ENCODE results near the gene ADARB2. TPM values are rescaled to one million over a fixed set of nuclear protein-coding genes. Genes with fewer than 3 reads are reported as not detected.

Gene ADARB2
- polyA plus RNA-seq, 1 of the 3 experiments (the other 2 are of a cell fraction), result not detected

DNA sequence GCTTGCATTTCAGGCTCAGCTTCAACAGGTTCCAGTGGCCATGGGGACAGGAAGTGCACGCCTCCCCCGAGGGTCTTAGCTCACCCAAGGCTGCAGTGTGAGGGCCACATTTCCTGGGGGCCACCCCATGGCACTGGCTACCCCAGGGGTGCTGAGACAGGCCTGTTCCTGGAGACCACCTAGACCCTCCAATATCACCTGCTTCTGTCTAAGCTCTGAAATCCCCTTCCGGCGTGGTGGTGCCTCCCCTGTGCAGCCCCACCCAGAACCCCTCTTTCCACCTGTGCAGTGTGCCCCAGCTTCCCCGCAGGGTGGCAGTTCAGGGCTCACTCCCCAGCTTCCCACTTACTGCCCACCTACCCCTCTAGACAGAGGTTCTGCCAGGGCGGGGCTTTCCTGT lies 83.1 kb downstream of the ADARB2 start:
- Histone ChIP-seq H4K20me1 (ENCODE audit: insufficient read depth) (no peaks in the 10 kb centered on the region), H3K4me2 (no peak overlapping the region), H3K9me3 (no peaks in the 10 kb centered on the region), H3K27me3 (ENCODE audit: insufficient read depth) (no peaks in the 10 kb centered on the region), H2AFZ (ENCODE audit: low read depth) (no peak overlapping the region), H3K4me1 (ENCODE audit: control insufficient read depth in 1 of 2, insufficient read depth in 2 of 2, low read depth in 1 of 2, low read length in 1 of 2) (peaks cover 0 to 44% of the 10 kb centered on the region in 2 experiments; a peak in 1 of 4 replicates), H3K27ac (ENCODE audit: low read depth in 2 of 2, low read length in 1 of 2) (no peak overlapping the region), H3K79me2 (ENCODE audit: insufficient read depth) (no peaks in the 10 kb centered on the region), H3K4me3 (ENCODE audit: low read depth in 2 of 2, low read length in 1 of 2) (no peak overlapping the region), H3F3A (replicated peaks; ENCODE audit: insufficient read depth) (no peaks in the 10 kb centered on the region), H3K9me2 (no peaks in the 10 kb centered on the region), H3K9ac (no peak overlapping the region), H3K36me3 (replicated peaks in 1 of 2; ENCODE audit: control insufficient read depth in 1 of 2, insufficient read depth in 2 of 2, low read length in 1 of 2) (no peaks in the 10 kb centered on the region)
- WGBS (ENCODE audit: low lambda C conversion rate), result 28% methylated on average over 3 of the region's 6 CpGs
- ChIA-PET POLR2A (no interaction called here), CTCF (interaction anchor here (2.0 kb wide), 1 partner anchor 13 kb away, joined by 4 read pairs; no protein-coding TSS in a partner anchor)
- DNase-seq, result no peak
- TF ChIP-seq RXRA (IDR thresholded peaks at IDR 0.05; ENCODE audit: borderline replicate concordance, low read depth), result no peak

DNA sequence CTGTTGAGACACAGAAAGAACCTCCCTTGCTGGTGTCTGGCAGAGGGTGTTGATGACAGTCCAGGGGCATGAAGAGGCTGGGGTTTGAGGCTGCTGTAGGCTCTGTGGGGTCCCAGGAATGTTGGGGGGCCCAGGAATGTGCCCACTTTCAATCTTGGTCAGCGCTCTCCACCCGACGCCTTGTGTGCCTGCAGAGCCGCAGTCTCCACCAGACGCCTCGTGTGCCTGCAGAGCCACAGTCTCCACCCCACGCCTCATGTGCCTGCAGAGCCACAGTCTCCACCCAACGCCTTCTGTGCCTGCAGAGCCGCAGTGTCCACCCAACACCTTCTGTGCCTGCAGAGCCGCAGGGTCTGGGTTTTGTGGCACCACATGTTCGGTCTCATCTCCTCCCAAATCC lies 84.0 kb downstream of the ADARB2 start:
- Histone ChIP-seq H3K36me3 (replicated peaks in 1 of 2; ENCODE audit: control insufficient read depth in 1 of 2, insufficient read depth in 2 of 2, low read length in 1 of 2) (no peaks in the 10 kb centered on the region), H3K4me3 (ENCODE audit: low read depth in 2 of 2, low read length in 1 of 2) (no peak overlapping the region), H3K27me3 (ENCODE audit: insufficient read depth) (no peaks in the 10 kb centered on the region), H2AFZ (ENCODE audit: low read depth) (no peak overlapping the region), H3K9me3 (no peaks in the 10 kb centered on the region), H3K9ac (no peak overlapping the region), H3K27ac (ENCODE audit: low read depth in 2 of 2, low read length in 1 of 2) (no peak overlapping the region), H3F3A (replicated peaks; ENCODE audit: insufficient read depth) (no peaks in the 10 kb centered on the region), H4K20me1 (ENCODE audit: insufficient read depth) (no peaks in the 10 kb centered on the region), H3K4me1 (ENCODE audit: control insufficient read depth in 1 of 2, insufficient read depth in 2 of 2, low read depth in 1 of 2, low read length in 1 of 2) (peaks cover 0 to 42% of the 10 kb centered on the region in 2 experiments; a peak in 1 of 4 replicates), H3K9me2 (no peaks in the 10 kb centered on the region), H3K79me2 (ENCODE audit: insufficient read depth) (no peaks in the 10 kb centered on the region), H3K4me2 (no peak overlapping the region)
- WGBS (ENCODE audit: low lambda C conversion rate), result 29% methylated on average over 2 of the region's 11 CpGs
- TF ChIP-seq EZH2phosphoT487 (IDR thresholded peaks at IDR 0.05; ENCODE audit: borderline replicate concordance, low read depth), result no peak
- no peak for TF ChIP-seq TCF12 (IDR thresholded peaks at IDR 0.05)
- TF ChIP-seq USF2 (IDR thresholded peaks at IDR 0.05; ENCODE audit: borderline replicate concordance, low read depth, low read length), result no peak
- TF ChIP-seq, protein P1, sequence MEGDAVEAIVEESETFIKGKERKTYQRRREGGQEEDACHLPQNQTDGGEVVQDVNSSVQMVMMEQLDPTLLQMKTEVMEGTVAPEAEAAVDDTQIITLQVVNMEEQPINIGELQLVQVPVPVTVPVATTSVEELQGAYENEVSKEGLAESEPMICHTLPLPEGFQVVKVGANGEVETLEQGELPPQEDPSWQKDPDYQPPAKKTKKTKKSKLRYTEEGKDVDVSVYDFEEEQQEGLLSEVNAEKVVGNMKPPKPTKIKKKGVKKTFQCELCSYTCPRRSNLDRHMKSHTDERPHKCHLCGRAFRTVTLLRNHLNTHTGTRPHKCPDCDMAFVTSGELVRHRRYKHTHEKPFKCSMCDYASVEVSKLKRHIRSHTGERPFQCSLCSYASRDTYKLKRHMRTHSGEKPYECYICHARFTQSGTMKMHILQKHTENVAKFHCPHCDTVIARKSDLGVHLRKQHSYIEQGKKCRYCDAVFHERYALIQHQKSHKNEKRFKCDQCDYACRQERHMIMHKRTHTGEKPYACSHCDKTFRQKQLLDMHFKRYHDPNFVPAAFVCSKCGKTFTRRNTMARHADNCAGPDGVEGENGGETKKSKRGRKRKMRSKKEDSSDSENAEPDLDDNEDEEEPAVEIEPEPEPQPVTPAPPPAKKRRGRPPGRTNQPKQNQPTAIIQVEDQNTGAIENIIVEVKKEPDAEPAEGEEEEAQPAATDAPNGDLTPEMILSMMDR (IDR thresholded peaks at IDR 0.05), result no peak
- TF ChIP-seq, protein P2, sequence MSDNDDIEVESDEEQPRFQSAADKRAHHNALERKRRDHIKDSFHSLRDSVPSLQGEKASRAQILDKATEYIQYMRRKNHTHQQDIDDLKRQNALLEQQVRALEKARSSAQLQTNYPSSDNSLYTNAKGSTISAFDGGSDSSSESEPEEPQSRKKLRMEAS (IDR thresholded peaks at IDR 0.05; ENCODE audit: low read depth), result no peak
- no peak for TF ChIP-seq PBX3 (IDR thresholded peaks at IDR 0.05)
- no peak for DNase-seq
- POLR2A ChIA-PET, result no interaction called here
- CTCF ChIA-PET, result interaction anchor here (2.0 kb wide), 1 partner anchor 12 kb away, joined by 4 read pairs; no protein-coding TSS in a partner anchor
